ENCODE data around the gene SAMD4A.

GRCh38 chr14:54834081-54834480 lies 267.2 kb downstream of the SAMD4A start:
- no peak for TF ChIP-seq POLR2A (IDR thresholded peaks at IDR 0.05; ENCODE audit: low read depth, low read length)
- TF ChIP-seq POLR2AphosphoS5 (IDR thresholded peaks at IDR 0.05; ENCODE audit: low read depth, low read length), result no peak
- TF ChIP-seq TAF1 (IDR thresholded peaks at IDR 0.05; ENCODE audit: low read depth, low read length), result no peak
- no peak for TF ChIP-seq SPI1 (IDR thresholded peaks at IDR 0.05; ENCODE audit: low read depth, low read length)

All from GM12891 (cell line).